ENCODE results near the gene EFNA5. TPM values are rescaled to one million over a fixed set of nuclear protein-coding genes. Genes with fewer than 3 reads are reported as not detected.

EFNA5 gene
- total and polyA plus RNA-seq, 2 donors from 2014 or later: 5.9 to 54.4 TPM

DNA sequence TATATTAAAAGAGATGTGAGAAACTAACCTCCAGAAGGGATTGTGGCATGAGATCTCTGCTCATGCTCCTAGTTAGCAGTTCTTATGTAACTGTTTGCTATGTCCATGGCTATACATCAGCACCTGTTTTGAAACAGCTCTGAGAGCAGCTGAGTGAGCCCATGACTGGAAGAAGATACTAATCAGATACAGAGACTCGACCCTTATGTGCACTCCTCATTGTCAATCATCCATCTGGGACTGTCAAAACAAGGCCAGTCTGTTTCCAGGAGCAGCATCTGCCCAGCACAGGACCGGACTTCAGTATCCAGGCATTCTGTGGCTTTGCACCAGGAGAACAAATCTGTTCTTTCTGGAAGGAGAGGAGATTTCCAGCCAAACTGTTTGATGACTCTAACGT is 77.7 kb downstream of the EFNA5 start:
- Histone ChIP-seq H3K4me1 (ENCODE audit: control insufficient read depth in 2 of 3, insufficient read depth in 2 of 3, low read depth in 1 of 3, low read length in 3 of 3) (no peaks in the 10 kb centered on the region), H3K36me3 (ENCODE audit: control insufficient read depth in 2 of 3, insufficient read depth in 3 of 3, low read length in 3 of 3) (no peaks in the 10 kb centered on the region), H3K27me3 (ENCODE audit: control insufficient read depth, insufficient read depth, low read length) (no peaks in the 10 kb centered on the region), H3K9me3 (ENCODE audit: control insufficient read depth in 2 of 3, insufficient read depth in 1 of 3, low read length in 3 of 3) (no peaks in the 10 kb centered on the region), H3K9ac (ENCODE audit: low read length in 3 of 3) (no peak overlapping the region), H3K27ac (ENCODE audit: low read depth in 2 of 2, low read length in 2 of 2) (no peak overlapping the region), H3K4me3 (ENCODE audit: low read length in 3 of 3) (no peak overlapping the region)
- DNase-seq (no peak), FAIRE-seq (no peak)
- intact Hi-C loops (cut with DNase I): no loop called here
- TF ChIP-seq, protein P1, sequence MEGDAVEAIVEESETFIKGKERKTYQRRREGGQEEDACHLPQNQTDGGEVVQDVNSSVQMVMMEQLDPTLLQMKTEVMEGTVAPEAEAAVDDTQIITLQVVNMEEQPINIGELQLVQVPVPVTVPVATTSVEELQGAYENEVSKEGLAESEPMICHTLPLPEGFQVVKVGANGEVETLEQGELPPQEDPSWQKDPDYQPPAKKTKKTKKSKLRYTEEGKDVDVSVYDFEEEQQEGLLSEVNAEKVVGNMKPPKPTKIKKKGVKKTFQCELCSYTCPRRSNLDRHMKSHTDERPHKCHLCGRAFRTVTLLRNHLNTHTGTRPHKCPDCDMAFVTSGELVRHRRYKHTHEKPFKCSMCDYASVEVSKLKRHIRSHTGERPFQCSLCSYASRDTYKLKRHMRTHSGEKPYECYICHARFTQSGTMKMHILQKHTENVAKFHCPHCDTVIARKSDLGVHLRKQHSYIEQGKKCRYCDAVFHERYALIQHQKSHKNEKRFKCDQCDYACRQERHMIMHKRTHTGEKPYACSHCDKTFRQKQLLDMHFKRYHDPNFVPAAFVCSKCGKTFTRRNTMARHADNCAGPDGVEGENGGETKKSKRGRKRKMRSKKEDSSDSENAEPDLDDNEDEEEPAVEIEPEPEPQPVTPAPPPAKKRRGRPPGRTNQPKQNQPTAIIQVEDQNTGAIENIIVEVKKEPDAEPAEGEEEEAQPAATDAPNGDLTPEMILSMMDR (IDR thresholded peaks at IDR 0.05; ENCODE audit: borderline replicate concordance, extremely low read depth, insufficient read depth): no peak

DNA sequence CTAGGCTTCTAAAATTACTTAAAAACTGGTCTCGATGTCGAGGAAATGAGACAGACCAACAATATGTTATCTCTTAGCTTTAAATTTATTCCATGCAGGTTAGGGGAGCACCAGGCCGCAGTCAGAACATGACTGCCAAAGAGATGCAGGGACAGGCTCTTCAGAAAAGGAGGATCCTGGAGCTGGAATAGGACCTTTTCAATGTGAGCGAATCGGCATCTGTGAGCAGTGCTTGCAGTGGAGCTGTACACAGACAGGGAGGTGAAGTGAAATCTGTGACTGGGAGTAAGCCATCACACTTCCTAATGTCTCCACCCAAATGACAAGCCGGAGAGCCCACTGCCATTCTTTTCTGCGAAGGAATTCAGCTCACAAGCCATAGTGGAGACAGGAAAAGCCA is 78.2 kb downstream of the EFNA5 start:
- no peak for FAIRE-seq
- TF ChIP-seq, protein P1 (IDR thresholded peaks at IDR 0.05; ENCODE audit: borderline replicate concordance, extremely low read depth, insufficient read depth): no peak

DNA sequence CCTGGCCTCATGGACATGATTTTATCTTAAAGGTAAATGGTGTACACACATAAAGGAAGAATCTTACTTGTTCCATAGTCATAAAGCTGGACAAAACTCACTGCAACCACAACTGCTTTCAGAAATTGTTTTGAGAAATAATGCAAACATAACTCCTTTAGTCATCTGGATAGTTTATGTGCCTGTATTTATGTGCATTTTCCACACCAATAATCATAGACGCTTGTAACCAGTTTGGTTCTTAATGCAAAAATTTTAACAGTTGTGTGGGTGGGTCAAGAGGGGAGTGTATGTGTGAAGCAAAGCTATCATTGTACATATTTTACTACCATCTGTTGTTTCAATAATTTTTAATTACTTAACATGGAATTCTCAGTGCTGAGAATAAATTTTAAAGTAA is 80.1 kb downstream of the EFNA5 start:
- no peak overlapping the region for H3K4me3 ChIP-seq (ENCODE audit: low read length in 3 of 3)
- H3K4me1 ChIP-seq (ENCODE audit: control insufficient read depth in 2 of 3, insufficient read depth in 2 of 3, low read depth in 1 of 3, low read length in 3 of 3): no peaks in the 10 kb centered on the region
- no peaks in the 10 kb centered on the region for H3K27me3 ChIP-seq (ENCODE audit: control insufficient read depth, insufficient read depth, low read length)
- intact Hi-C loops (cut with DNase I): no loop called here
- no peak overlapping the region for H3K9ac ChIP-seq (ENCODE audit: low read length in 3 of 3)
- no peak for DNase-seq
- TF ChIP-seq, protein P1 (IDR thresholded peaks at IDR 0.05; ENCODE audit: borderline replicate concordance, extremely low read depth, insufficient read depth): no peak
- no peak overlapping the region for H3K27ac ChIP-seq (ENCODE audit: low read depth in 2 of 2, low read length in 2 of 2)
- H3K36me3 ChIP-seq (ENCODE audit: control insufficient read depth in 2 of 3, insufficient read depth in 3 of 3, low read length in 3 of 3): no peaks in the 10 kb centered on the region
- no peak for FAIRE-seq
- no peaks in the 10 kb centered on the region for H3K9me3 ChIP-seq (ENCODE audit: control insufficient read depth in 2 of 3, insufficient read depth in 1 of 3, low read length in 3 of 3)

More for the DNA sequence above, 78.2 kb downstream of the EFNA5 start:
- intact Hi-C loops (cut with DNase I): no loop called here
- no peaks in the 10 kb centered on the region for H3K9me3 ChIP-seq (ENCODE audit: control insufficient read depth in 2 of 3, insufficient read depth in 1 of 3, low read length in 3 of 3)
- H3K27ac ChIP-seq (ENCODE audit: low read depth in 2 of 2, low read length in 2 of 2): no peak overlapping the region
- DNase-seq: no peak
- H3K4me3 ChIP-seq (ENCODE audit: low read length in 3 of 3): no peak overlapping the region
- H3K9ac ChIP-seq (ENCODE audit: low read length in 3 of 3): no peak overlapping the region
- no peaks in the 10 kb centered on the region for H3K36me3 ChIP-seq (ENCODE audit: control insufficient read depth in 2 of 3, insufficient read depth in 3 of 3, low read length in 3 of 3)
- H3K27me3 ChIP-seq (ENCODE audit: control insufficient read depth, insufficient read depth, low read length): no peaks in the 10 kb centered on the region
- H3K4me1 ChIP-seq (ENCODE audit: control insufficient read depth in 2 of 3, insufficient read depth in 2 of 3, low read depth in 1 of 3, low read length in 3 of 3): no peaks in the 10 kb centered on the region

DNA sequence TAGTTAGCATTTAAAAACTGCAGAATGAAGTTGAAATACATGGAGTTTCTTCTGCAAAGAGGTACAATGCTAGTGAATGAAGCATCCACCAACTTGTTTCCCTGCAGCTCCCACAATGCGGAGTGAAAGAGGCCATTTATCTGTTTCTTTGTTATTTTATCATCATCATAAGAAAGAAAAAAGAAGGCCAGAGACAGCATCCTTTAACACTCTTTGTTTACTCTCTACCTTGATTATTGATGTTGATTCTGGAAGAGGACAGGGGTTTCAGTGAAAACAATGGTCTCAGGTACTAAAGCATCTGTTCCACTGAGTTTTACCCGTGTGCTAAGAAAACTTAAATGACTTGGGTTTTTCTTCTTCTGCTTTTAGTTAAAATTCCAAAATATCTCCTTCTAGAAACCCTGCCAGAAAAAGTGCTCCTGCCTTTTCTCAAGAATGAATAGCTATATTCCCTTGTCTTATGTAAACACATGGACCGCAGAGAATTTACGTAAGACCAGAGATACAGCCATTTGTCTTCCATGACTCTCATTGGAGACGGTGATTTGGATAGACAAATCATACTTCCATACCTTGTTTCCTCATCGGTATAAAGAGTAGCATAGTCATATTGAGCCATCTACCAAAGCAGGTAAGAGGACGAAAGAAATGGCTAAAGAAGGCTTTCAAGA is 81.1 kb downstream of the EFNA5 start:
- no peak overlapping the region for H3K4me3 ChIP-seq (ENCODE audit: low read length in 3 of 3)
- FAIRE-seq: no peak
- TF ChIP-seq, protein P1 (IDR thresholded peaks at IDR 0.05; ENCODE audit: borderline replicate concordance, extremely low read depth, insufficient read depth): no peak
- no peak overlapping the region for H3K9ac ChIP-seq (ENCODE audit: low read length in 3 of 3)
- H3K9me3 ChIP-seq (ENCODE audit: control insufficient read depth in 2 of 3, insufficient read depth in 1 of 3, low read length in 3 of 3): no peaks in the 10 kb centered on the region
- intact Hi-C loops (cut with DNase I): no loop called here
- DNase-seq: no peak
- no peaks in the 10 kb centered on the region for H3K36me3 ChIP-seq (ENCODE audit: control insufficient read depth in 2 of 3, insufficient read depth in 3 of 3, low read length in 3 of 3)
- H3K27ac ChIP-seq (ENCODE audit: low read depth in 2 of 2, low read length in 2 of 2): no peak overlapping the region
- H3K27me3 ChIP-seq (ENCODE audit: control insufficient read depth, insufficient read depth, low read length): no peaks in the 10 kb centered on the region
- no peaks in the 10 kb centered on the region for H3K4me1 ChIP-seq (ENCODE audit: control insufficient read depth in 2 of 3, insufficient read depth in 2 of 3, low read depth in 1 of 3, low read length in 3 of 3)

All from kidney (tissue), 14 donors.